HCT116 (cell line): Measurements from ENCODE around the gene ECSCR. TPM values are rescaled to one million over a fixed set of nuclear protein-coding genes. Genes with fewer than 3 reads are reported as not detected.

Experiments used
- ATAC-seq: fragments of 200-7000 bp; cut with Tn5 transposase; 2 replicates; pipeline ENCODE4 v1.9.1; 2020; ENCODE audit warnings: mild to moderate bottlenecking, moderate library complexity
- BruUV-seq: library from RNA; stranded (reverse); fragments of 400-500 nt; replicated peaks from 2 replicates; lab custom pipeline; 2021; lab: Mats Ljungman, UMichigan
- CTCF ChIA-PET: fragments of 300-600 bp; sonication (Branson Sonifier 250); formaldehyde crosslinking; loops from one replicate; lab custom pipeline; 2021; ENCODE audit warnings: antibody characterized with exemption; lab: Charles Lee
- POLR2A ChIA-PET: fragments of 300-600, 350-600 bp; sonication (Branson Sonifier 250); formaldehyde crosslinking; loops from one replicate; lab custom pipeline; 2021; ENCODE audit warnings: antibody characterized with exemption; lab: Charles Lee
- RAD21 ChIA-PET, 2 experiments: fragments of 300-600 bp; sonication (Branson Sonifier 250); formaldehyde crosslinking; loops; one replicate each; lab custom pipeline; 2023; ENCODE audit warnings: low total read pairs in 2 of 2; ENCODE audit not compliant: uncharacterized antibody in 2 of 2, unreplicated experiment in 2 of 2, low non-redundant PET in 1 of 2; lab: Charles Lee
- DNase-seq: peaks from one replicate; pipeline ENCODE4 v3.0.0-alpha.2; 2010; ENCODE audit warnings: low read depth, low spot score
- H2AFZ ChIP-seq: fragments of 200-600 bp; shearing (Covaris generic), sonication (generic); 2 replicates; pipeline ENCODE4 v1.6.1; 2017; ENCODE audit warnings: low read depth, mixed run types, mixed read lengths, antibody characterized with exemption, low read length; ENCODE audit not compliant: poor library complexity, severe bottlenecking
- H3K27ac ChIP-seq: 2 replicates; pipeline ENCODE4 v1.5.1; 2012; ENCODE audit warnings: low read depth, low read length
- H3K27me3 ChIP-seq: fragments of 200-600 bp; sonication (generic); 2 replicates; pipeline ENCODE4 v1.6.1; 2016; ENCODE audit warnings: mixed run types, low read length, mixed read lengths; ENCODE audit not compliant: insufficient read depth
- H3K36me3 ChIP-seq, 2 experiments: fragments of 200-500 bp in 1 of 2; fragments of 200-600 bp in 1 of 2; sonication (Bioruptor generic) in 1 of 2; sonication (generic) in 1 of 2; 2 replicates each; pipeline versions ENCODE4 v1.5.1 to v1.6.1; 2014 to 2016; ENCODE audit warnings: low read length in 2 of 2, inconsistent platforms in 1 of 2, mixed read lengths in 1 of 2, mixed run types in 1 of 2; ENCODE audit not compliant: insufficient read depth in 2 of 2, control insufficient read depth in 1 of 2
- H3K4me1 ChIP-seq, 2 experiments: fragments of 200-600 bp in 1 of 2; sonication (generic) in 1 of 2; 2 replicates each; pipeline versions ENCODE4 v1.5.1 to v1.6.1; 2012 to 2017; ENCODE audit warnings: low read length in 2 of 2, inconsistent platforms in 1 of 2, mild to moderate bottlenecking in 1 of 2, mixed read lengths in 1 of 2, mixed run types in 1 of 2, moderate library complexity in 1 of 2; ENCODE audit not compliant: insufficient read depth in 2 of 2, control insufficient read depth in 1 of 2
- H3K4me2 ChIP-seq: fragments of 200-600 bp; sonication (generic); 2 replicates; pipeline ENCODE4 v1.6.1; 2017; ENCODE audit warnings: mixed run types, low read length, mixed read lengths
- H3K4me3 ChIP-seq, 2 experiments: fragments of 200-600 bp in 1 of 2; sonication (generic) in 1 of 2; replicated peaks in 1 of 2; 2 replicates each; pipeline ENCODE4 v1.5.1; 2011 to 2016; ENCODE audit warnings: low read length in 2 of 2, control low read depth in 1 of 2, low read depth in 1 of 2, mild to moderate bottlenecking in 1 of 2, mixed read lengths in 1 of 2, mixed run types in 1 of 2
- H3K79me2 ChIP-seq: fragments of 200-600 bp; sonication (generic); 2 replicates; pipeline ENCODE4 v1.6.1; 2017; ENCODE audit warnings: mild to moderate bottlenecking, mixed run types, low read length, moderate library complexity, mixed read lengths; ENCODE audit not compliant: insufficient read depth
- H3K9ac ChIP-seq: fragments of 200-600 bp; sonication (generic); 2 replicates; pipeline ENCODE4 v1.6.1; 2016; ENCODE audit warnings: low read length, mixed read lengths
- H3K9me2 ChIP-seq: fragments of 200-600 bp; sonication (generic), shearing (Covaris generic); 2 replicates; pipeline ENCODE4 v1.6.1; 2017; ENCODE audit warnings: mixed run types, mild to moderate bottlenecking, moderate library complexity; ENCODE audit not compliant: insufficient read depth
- H3K9me3 ChIP-seq, 2 experiments: fragments of 200-500 bp in 1 of 2; fragments of 200-600 bp in 1 of 2; sonication (Bioruptor generic) in 1 of 2; sonication (generic) in 1 of 2; 2 replicates each; pipeline ENCODE4 v1.6.1; 2014 to 2017; ENCODE audit warnings: low read length in 2 of 2, mixed read lengths in 2 of 2, inconsistent platforms in 1 of 2, low read depth in 1 of 2, mild to moderate bottlenecking in 1 of 2, mixed run types in 1 of 2, moderate library complexity in 1 of 2; ENCODE audit not compliant: control insufficient read depth in 1 of 2, insufficient read depth in 1 of 2
- H4K20me1 ChIP-seq: fragments of 200-600 bp; sonication (generic), shearing (Covaris generic); 2 replicates; pipeline ENCODE4 v1.6.1; 2017; ENCODE audit warnings: mixed run types, mild to moderate bottlenecking, moderate library complexity; ENCODE audit not compliant: insufficient read depth
- CEBPB ChIP-seq: IDR thresholded peaks from 2 replicates; pipeline ENCODE4 v1.6.1; 2012; ENCODE audit warnings: low read depth
- CTCF ChIP-seq, 3 experiments: fragments of 200-600 bp in 1 of 3; sonication (generic) in 1 of 3; IDR thresholded peaks in 2 of 3; conservative IDR thresholded peaks in 1 of 3; 2 replicates each; pipeline ENCODE4 v1.5.1; 2012 to 2017; ENCODE audit warnings: low read depth in 2 of 3, low read length in 2 of 3, antibody characterized with exemption in 1 of 3, borderline replicate concordance in 1 of 3, control low read depth in 1 of 3, mild to moderate bottlenecking in 1 of 3, mixed read lengths in 1 of 3, mixed run types in 1 of 3, moderate library complexity in 1 of 3; ENCODE audit not compliant: insufficient read depth in 1 of 3
- EZH2phosphoT487 ChIP-seq: fragments of 200-600 bp; IDR thresholded peaks from 2 replicates; pipeline ENCODE4 v1.6.1; 2018; ENCODE audit warnings: antibody characterized with exemption, borderline replicate concordance
- FOSL1 ChIP-seq: IDR thresholded peaks from 2 replicates; pipeline ENCODE4 v1.6.1; 2012; ENCODE audit warnings: low read depth
- JUND ChIP-seq: IDR thresholded peaks from 2 replicates; pipeline ENCODE4 v1.6.1; 2012
- POLR2A ChIP-seq: IDR thresholded peaks from 2 replicates; pipeline ENCODE4 v1.7.0; 2011; ENCODE audit warnings: borderline replicate concordance; ENCODE audit not compliant: insufficient read depth, insufficient read length; ENCODE audit errors: extremely low read depth
- POLR2AphosphoS5 ChIP-seq: IDR thresholded peaks from 2 replicates; pipeline ENCODE4 v1.6.1; 2011; ENCODE audit warnings: mild to moderate bottlenecking, low read depth, low read length, moderate library complexity
- SIN3A ChIP-seq: IDR thresholded peaks from 2 replicates; pipeline ENCODE4 v1.6.1; 2012; ENCODE audit warnings: low read depth
- SRF ChIP-seq: IDR thresholded peaks from 2 replicates; pipeline ENCODE4 v1.6.1; 2012; ENCODE audit warnings: low read depth
- TCF7L2 ChIP-seq: IDR thresholded peaks from 2 replicates; pipeline ENCODE4 v1.7.0; 2011; ENCODE audit warnings: borderline replicate concordance, inconsistent platforms; ENCODE audit not compliant: insufficient read depth, insufficient read length; ENCODE audit errors: extremely low read depth
- YY1 ChIP-seq: IDR thresholded peaks from 2 replicates; pipeline ENCODE4 v1.6.1; 2011; ENCODE audit warnings: low read length, low read depth, moderate library complexity, mild to moderate bottlenecking; ENCODE audit not compliant: insufficient replicate concordance; ENCODE audit errors: extremely low read depth
- ZBTB33 ChIP-seq: IDR thresholded peaks from 2 replicates; pipeline ENCODE4 v1.6.1; 2011; ENCODE audit warnings: mild to moderate bottlenecking, low read length, moderate library complexity; ENCODE audit not compliant: insufficient replicate concordance; ENCODE audit errors: extremely low read depth
- ZFX ChIP-seq: fragments of 450-650 bp; IDR thresholded peaks from 2 replicates; pipeline ENCODE4 v1.6.1; 2017
- ZNF274 ChIP-seq: fragments of 200-500 bp; sonication (Bioruptor generic); IDR thresholded peaks from 2 replicates; pipeline ENCODE4 v1.6.1; 2014; ENCODE audit warnings: mild to moderate bottlenecking, low read depth, low read length, inconsistent platforms
- intact Hi-C: fragments of 100-400 bp; cut with micrococcal nuclease; formaldehyde crosslinking; loops from 2 replicates; pipeline ENCODE4 v1.10.0; 2022
- total RNA-seq: library from RNA; stranded (reverse); gene quantifications from one replicate; pipeline ENCODE4 v1.2.1, GENCODE V29; 2021; ENCODE audit not compliant: unreplicated experiment

Gene ECSCR
- total RNA-seq, 1 experiment from 2014 or later, result not detected

GRCh38 chr5:139408191-139408590 is 54.4 kb downstream of the ECSCR start:
- Histone ChIP-seq H3K9me3 (no peaks in the 10 kb centered on the region), H2AFZ (no peak overlapping the region)
- POLR2A ChIA-PET, result no interaction called here
- TF ChIP-seq ZNF274 (no peak), ZFX (no peak), SIN3A (no peak), POLR2A (no peak), TCF7L2 (no peak), JUND (no peak), CTCF (IDR thresholded peaks at IDR 0.05 in 2 of 3, conservative IDR thresholded peaks at IDR 0.05 in 1 of 3; ENCODE audit: borderline replicate concordance in 1 of 3, insufficient read depth in 1 of 3, low read depth in 2 of 3, low read length in 2 of 3) (no peak)
- TF ChIP-seq, all 23 proteins: peak for 0
- Histone ChIP-seq H3K4me1 (peaks cover 8 to 14% of the 10 kb centered on the region in 2 experiments), H3K79me2 (no peaks in the 10 kb centered on the region), H3K9ac (no peak overlapping the region), H3K36me3 (no peaks in the 10 kb centered on the region), H3K9me2 (no peaks in the 10 kb centered on the region), H3K27ac (no peak overlapping the region), H3K27me3 (no peaks in the 10 kb centered on the region), H4K20me1 (no peaks in the 10 kb centered on the region), H3K4me2 (no peak overlapping the region), H3K4me3 (no peak overlapping the region)
- intact Hi-C loops, result no loop called here
- BruUV-seq, result no TSS peak
- DNase-seq, result no peak
- ATAC-seq, result no peak
- ChIA-PET CTCF (no interaction called here), RAD21 (no interaction called here)

- POLR2A ChIA-PET, result no interaction called here
- H3K9ac ChIP-seq, result no peak overlapping the region
- H3K27me3 ChIP-seq, result no peaks in the 10 kb centered on the region
- H3K4me2 ChIP-seq, result no peak overlapping the region
- H3K9me3 ChIP-seq, result no peaks in the 10 kb centered on the region
- H3K4me1 ChIP-seq, result peaks cover 11 to 19% of the 10 kb centered on the region in 2 experiments
- no peaks in the 10 kb centered on the region for H3K79me2 ChIP-seq
- RAD21 ChIA-PET, result no interaction called here
- no peak overlapping the region for H3K4me3 ChIP-seq
- H3K36me3 ChIP-seq, result no peaks in the 10 kb centered on the region
- H3K9me2 ChIP-seq, result no peaks in the 10 kb centered on the region
- no TSS peak for BruUV-seq
- H2AFZ ChIP-seq, result no peak overlapping the region
- CTCF ChIA-PET, result no interaction called here
- DNase-seq (no peak), ATAC-seq (no peak)
- no peak overlapping the region for H3K27ac ChIP-seq
- no peaks in the 10 kb centered on the region for H4K20me1 ChIP-seq
- intact Hi-C loops, result no loop called here
- TF ChIP-seq JUND (no peak), POLR2AphosphoS5 (no peak), ZBTB33 (no peak), POLR2A (no peak), CEBPB (no peak), FOSL1 (no peak), ZFX (no peak), EZH2phosphoT487 (no peak), CTCF (IDR thresholded peaks at IDR 0.05 in 2 of 3, conservative IDR thresholded peaks at IDR 0.05 in 1 of 3; ENCODE audit: borderline replicate concordance in 1 of 3, insufficient read depth in 1 of 3, low read depth in 2 of 3, low read length in 2 of 3) (no peak), TCF7L2 (no peak), SIN3A (no peak), YY1 (no peak), SRF (no peak)
Measured at GRCh38 chr5:139407517-139407916, 55.0 kb downstream of the ECSCR start.
